H9 (cell line): ENCODE data around the gene R3HDM4. TPM values are rescaled to one million over a fixed set of nuclear protein-coding genes. Genes with fewer than 3 reads are reported as not detected.

Source experiments
- DNase-seq: peaks from one replicate; pipeline ENCODE4 v3.0.0-alpha.2; 2017
- H2AFZ ChIP-seq: one replicate; pipeline ENCODE4 v1.6.1; 2013; ENCODE audit warnings: mild to moderate bottlenecking, low read length, control low read depth, moderate library complexity
- H2AK5ac ChIP-seq: 2 replicates; pipeline ENCODE4 v1.6.1; 2013; ENCODE audit warnings: low read length, control low read depth, mixed read lengths; ENCODE audit not compliant: insufficient read length
- H2BK120ac ChIP-seq: one replicate; pipeline ENCODE4 v1.6.1; 2013; ENCODE audit warnings: low read depth, mild to moderate bottlenecking, low read length, control low read depth, inconsistent platforms; ENCODE audit not compliant: poor library complexity, severe bottlenecking
- H2BK12ac ChIP-seq: 2 replicates; pipeline ENCODE4 v1.6.1; 2013; ENCODE audit warnings: low read length, control low read depth, mixed read lengths, low read depth; ENCODE audit not compliant: insufficient read length
- H2BK15ac ChIP-seq: 2 replicates; pipeline ENCODE4 v1.6.1; 2013; ENCODE audit warnings: low read depth, low read length, control low read depth
- H2BK20ac ChIP-seq: one replicate; pipeline ENCODE4 v1.6.1; 2013; ENCODE audit warnings: low read depth, mild to moderate bottlenecking, low read length, control low read depth, inconsistent platforms; ENCODE audit not compliant: poor library complexity, severe bottlenecking
- H2BK5ac ChIP-seq: 2 replicates; pipeline ENCODE4 v1.6.1; 2013; ENCODE audit warnings: low read length, control low read depth, mixed read lengths; ENCODE audit not compliant: insufficient read length
- H3K14ac ChIP-seq: 2 replicates; pipeline ENCODE4 v1.6.1; 2013; ENCODE audit warnings: low read length, control low read depth; ENCODE audit not compliant: insufficient read depth
- H3K18ac ChIP-seq: 2 replicates; pipeline ENCODE4 v1.6.1; 2013; ENCODE audit warnings: low read depth, mild to moderate bottlenecking, mixed read lengths, low read length, control low read depth; ENCODE audit not compliant: insufficient read length
- H3K23ac ChIP-seq: 2 replicates; pipeline ENCODE4 v1.6.1; 2013; ENCODE audit warnings: low read length, control low read depth, mixed read lengths, low read depth; ENCODE audit not compliant: insufficient read length
- H3K23me2 ChIP-seq: 2 replicates; pipeline ENCODE4 v1.6.1; 2013; ENCODE audit warnings: low read depth, mild to moderate bottlenecking, mixed read lengths, low read length, control low read depth; ENCODE audit not compliant: insufficient read length, poor library complexity, severe bottlenecking
- H3K27ac ChIP-seq: 2 replicates; pipeline ENCODE4 v1.5.1; 2013; ENCODE audit warnings: low read length, control low read depth, mixed read lengths, low read depth; ENCODE audit not compliant: insufficient read length
- H3K27me3 ChIP-seq: 2 replicates; pipeline ENCODE4 v1.6.1; 2013; ENCODE audit warnings: low read length, control low read depth, inconsistent platforms; ENCODE audit not compliant: insufficient read depth
- H3K4ac ChIP-seq: 2 replicates; pipeline ENCODE4 v1.6.1; 2013; ENCODE audit warnings: low read depth, mild to moderate bottlenecking, control low read depth, inconsistent platforms, low read length, moderate library complexity
- H3K4me1 ChIP-seq: 2 replicates; pipeline ENCODE4 v1.6.1; 2013; ENCODE audit warnings: low read length, control low read depth, inconsistent platforms; ENCODE audit not compliant: insufficient read depth
- H3K4me2 ChIP-seq: 2 replicates; pipeline ENCODE4 v1.6.1; 2013; ENCODE audit warnings: low read length, control low read depth, mixed read lengths; ENCODE audit not compliant: insufficient read length, insufficient read depth
- H3K56ac ChIP-seq: 2 replicates; pipeline ENCODE4 v1.6.1; 2013; ENCODE audit warnings: low read depth, mild to moderate bottlenecking, mixed read lengths, low read length, control low read depth; ENCODE audit not compliant: insufficient read length
- H3K79me1 ChIP-seq: 2 replicates; pipeline ENCODE4 v1.6.1; 2013; ENCODE audit warnings: low read depth, mild to moderate bottlenecking, moderate library complexity, low read length, control low read depth, inconsistent platforms; ENCODE audit not compliant: insufficient read depth, poor library complexity, severe bottlenecking
- H3K79me2 ChIP-seq: 2 replicates; pipeline ENCODE4 v1.6.1; 2013; ENCODE audit warnings: low read length, control low read depth, inconsistent platforms; ENCODE audit not compliant: insufficient read depth
- H3K9ac ChIP-seq: 2 replicates; pipeline ENCODE4 v1.6.1; 2013; ENCODE audit warnings: low read length, control low read depth, mixed read lengths; ENCODE audit not compliant: insufficient read length; ENCODE audit errors: extremely low read depth
- H3K9me3 ChIP-seq: one replicate; pipeline ENCODE4 v1.6.1; 2013; ENCODE audit warnings: low read depth, low read length, inconsistent platforms; ENCODE audit not compliant: control insufficient read depth
- H3T11ph ChIP-seq: one replicate; pipeline ENCODE4 v1.6.1; 2013; ENCODE audit warnings: mild to moderate bottlenecking, low read length, control low read depth, inconsistent platforms
- H4K20me1 ChIP-seq: one replicate; pipeline ENCODE4 v1.6.1; 2013; ENCODE audit not compliant: control insufficient read depth, insufficient read length, insufficient read depth
- H4K5ac ChIP-seq: 2 replicates; pipeline ENCODE4 v1.6.1; 2013; ENCODE audit warnings: low read depth, mild to moderate bottlenecking, mixed read lengths, low read length, control low read depth; ENCODE audit not compliant: insufficient read length
- H4K8ac ChIP-seq: replicated peaks from 2 replicates; pipeline ENCODE4 v1.6.1; 2013; ENCODE audit warnings: low read length, control low read depth, mixed read lengths, low read depth; ENCODE audit not compliant: insufficient read length
- H4K91ac ChIP-seq: 2 replicates; pipeline ENCODE4 v1.6.1; 2013; ENCODE audit warnings: low read depth, mild to moderate bottlenecking, moderate library complexity, mixed read lengths, low read length, control low read depth; ENCODE audit not compliant: insufficient read length
- H3K27ac Mint-ChIP-seq, 3 experiments: 2 replicates in 2 of 3; 3 replicates in 1 of 3; pipeline ENCODE4 v1.8.0; 2020 to 2021; ENCODE audit warnings: mixed read lengths in 3 of 3, mild to moderate bottlenecking in 1 of 3, moderate library complexity in 1 of 3
- H3K27me3 Mint-ChIP-seq: 2 replicates; pipeline ENCODE4 v1.8.0; 2021; ENCODE audit warnings: low read depth, mild to moderate bottlenecking, moderate library complexity, mixed read lengths
- H3K36me3 Mint-ChIP-seq, 3 experiments: 2 replicates in 2 of 3; 3 replicates in 1 of 3; pipeline ENCODE4 v1.8.0; 2020 to 2021; ENCODE audit warnings: low read depth in 3 of 3, mixed read lengths in 3 of 3; ENCODE audit not compliant: insufficient read depth in 1 of 3
- H3K4me1 Mint-ChIP-seq, 2 experiments: 2 replicates each; pipeline ENCODE4 v1.8.0; 2020; ENCODE audit warnings: mixed read lengths in 2 of 2
- H3K4me3 Mint-ChIP-seq, 2 experiments: 2 replicates in 1 of 2; 3 replicates in 1 of 2; pipeline ENCODE4 v1.8.0; 2020 to 2021; ENCODE audit warnings: mild to moderate bottlenecking in 2 of 2, mixed read lengths in 2 of 2, moderate library complexity in 1 of 2
- H3K9me3 Mint-ChIP-seq, 2 experiments: 2 replicates in 1 of 2; 3 replicates in 1 of 2; pipeline ENCODE4 v1.8.0; 2020; ENCODE audit warnings: mild to moderate bottlenecking in 2 of 2, mixed read lengths in 2 of 2, moderate library complexity in 1 of 2
- WGBS: extraction: QIAGEN DNeasy Blood & Tissue Kit; methylation state at CpG from one replicate; pipeline ENCODE4 v1.1.7; 2013; ENCODE audit warnings: missing lambda C conversion rate, low lambda C conversion rate, mixed read lengths; ENCODE audit not compliant: insufficient read length; ENCODE audit errors: extremely low coverage; 5-methylcytosine and 5-hydroxymethylcytosine counted together
- total RNA-seq: library from RNA; stranded (reverse); gene quantifications from 2 replicates; pipeline ENCODE4 v1.2.1, GENCODE V29; 2021
- TF ChIP-seq, protein P1 (sequence below): fragments of 200-600 bp; sonication (generic); conservative IDR thresholded peaks from 3 replicates; pipeline ENCODE4 v1.8.0; 2021; ENCODE audit warnings: antibody characterized with exemption, mild to moderate bottlenecking

R3HDM4 gene
- total RNA-seq, 1 experiment from 2014 or later, result 66.4 TPM

DNA sequence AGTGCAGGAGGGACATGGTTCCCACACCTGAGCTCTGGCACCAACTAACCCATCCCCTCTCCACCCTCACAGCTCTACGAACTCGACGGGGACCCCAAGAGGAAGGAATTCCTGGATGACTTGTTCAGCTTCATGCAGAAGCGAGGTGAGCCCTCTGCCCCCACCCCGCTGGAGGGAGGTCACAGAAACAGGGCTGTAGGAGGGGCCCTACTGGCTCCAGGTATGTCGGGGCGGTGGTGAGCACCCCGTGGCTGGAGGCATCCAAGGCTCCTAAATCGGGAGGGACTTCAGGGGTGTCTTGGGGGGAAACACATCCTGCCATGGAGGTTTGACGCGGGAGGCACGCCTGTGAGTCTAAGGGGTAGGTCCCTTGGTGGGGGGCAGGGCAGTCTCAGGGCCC, 47.0 kb upstream of the R3HDM4 start:
- TF ChIP-seq, protein P1, sequence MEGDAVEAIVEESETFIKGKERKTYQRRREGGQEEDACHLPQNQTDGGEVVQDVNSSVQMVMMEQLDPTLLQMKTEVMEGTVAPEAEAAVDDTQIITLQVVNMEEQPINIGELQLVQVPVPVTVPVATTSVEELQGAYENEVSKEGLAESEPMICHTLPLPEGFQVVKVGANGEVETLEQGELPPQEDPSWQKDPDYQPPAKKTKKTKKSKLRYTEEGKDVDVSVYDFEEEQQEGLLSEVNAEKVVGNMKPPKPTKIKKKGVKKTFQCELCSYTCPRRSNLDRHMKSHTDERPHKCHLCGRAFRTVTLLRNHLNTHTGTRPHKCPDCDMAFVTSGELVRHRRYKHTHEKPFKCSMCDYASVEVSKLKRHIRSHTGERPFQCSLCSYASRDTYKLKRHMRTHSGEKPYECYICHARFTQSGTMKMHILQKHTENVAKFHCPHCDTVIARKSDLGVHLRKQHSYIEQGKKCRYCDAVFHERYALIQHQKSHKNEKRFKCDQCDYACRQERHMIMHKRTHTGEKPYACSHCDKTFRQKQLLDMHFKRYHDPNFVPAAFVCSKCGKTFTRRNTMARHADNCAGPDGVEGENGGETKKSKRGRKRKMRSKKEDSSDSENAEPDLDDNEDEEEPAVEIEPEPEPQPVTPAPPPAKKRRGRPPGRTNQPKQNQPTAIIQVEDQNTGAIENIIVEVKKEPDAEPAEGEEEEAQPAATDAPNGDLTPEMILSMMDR, result peak; percentile 56
- Histone ChIP-seq H4K8ac (no peak overlapping the region), H2BK5ac (no peak overlapping the region), H3K9ac (no peak overlapping the region), H3K4me1 (no peaks in the 10 kb centered on the region), H3K27ac (no peak overlapping the region), H4K5ac (no peak overlapping the region), H3K27me3 (no peaks in the 10 kb centered on the region), H3K23ac (no peak overlapping the region), H3K23me2 (no peaks in the 10 kb centered on the region), H4K91ac (no peak overlapping the region), H2AK5ac (no peak overlapping the region), H3K9me3 (no peaks in the 10 kb centered on the region), H3K18ac (no peak overlapping the region), H3T11ph (no peak overlapping the region), H2BK120ac (no peak overlapping the region), H2AFZ (no peak overlapping the region), H3K4me2 (no peak overlapping the region), H4K20me1 (no peaks in the 10 kb centered on the region), H3K14ac (no peak overlapping the region), H3K56ac (no peak overlapping the region), H2BK15ac (no peak overlapping the region), H2BK20ac (no peak overlapping the region), H3K79me2 (no peaks in the 10 kb centered on the region), H3K4ac (no peak overlapping the region), H2BK12ac (no peak overlapping the region), H3K79me1 (peaks cover 3% of the 10 kb centered on the region)
- H3K27ac Mint-ChIP-seq, result no peak overlapping the region; a peak in 1 of 7 replicates
- H3K27me3 Mint-ChIP-seq, result no peaks in the 10 kb centered on the region
- no CpG with 5 or more reads among the region's 12 CpGs for WGBS
- H3K4me1 Mint-ChIP-seq, result peaks cover 4 to 46% of the 10 kb centered on the region in 2 experiments
- DNase-seq, result peak; percentile 78
- peaks cover 14 to 39% (median 27%) of the 10 kb centered on the region in 3 experiments; a peak in 6 of 7 replicates for H3K36me3 Mint-ChIP-seq
- no peak overlapping the region for H3K4me3 Mint-ChIP-seq
- H3K9me3 Mint-ChIP-seq, result peaks cover under 1 to 2% of the 10 kb centered on the region in 2 experiments; a peak in 3 of 5 replicates
